GM12878 (cell line): ENCODE results near the gene PPM1E.

ENCODE experiments used
- EZH2 ChIP-seq: IDR thresholded peaks from 2 replicates; pipeline ENCODE4 v1.6.1; 2012; ENCODE audit warnings: low read depth, mild to moderate bottlenecking, control low read depth, inconsistent platforms, low read length, borderline replicate concordance; ENCODE audit not compliant: control insufficient read depth
- MAX ChIP-seq: IDR thresholded peaks from 2 replicates; pipeline ENCODE4 v1.6.1; 2012; ENCODE audit warnings: low read depth, low read length, improper control_type of control experiment

DNA sequence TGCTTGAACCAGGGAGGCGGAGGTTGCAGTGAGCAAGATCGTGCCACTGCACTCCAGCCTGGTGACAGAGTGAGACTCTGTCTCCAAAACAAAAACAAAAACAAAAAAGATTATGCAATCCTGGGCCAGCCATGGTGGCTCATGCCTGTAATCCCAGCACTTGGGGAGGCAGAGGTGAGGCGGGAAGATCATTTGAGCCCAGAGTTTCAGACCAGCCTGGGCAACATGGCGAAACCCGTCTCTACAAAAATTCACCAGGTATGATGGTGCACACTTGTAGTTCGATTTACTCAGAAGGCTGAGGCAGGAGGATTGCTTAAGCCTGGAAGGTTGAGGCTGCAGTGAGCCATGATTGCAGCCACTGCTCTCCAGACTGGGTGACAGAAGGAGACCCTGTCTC lies 109.6 kb downstream of the PPM1E start:
- no peak for TF ChIP-seq MAX
- TF ChIP-seq EZH2, result no peak
